Measurements from ENCODE around the gene SCMH1. TPM values are rescaled to one million over a fixed set of nuclear protein-coding genes. Genes with fewer than 3 reads are reported as not detected.
"Not testable (repeated sequence)": the region's sequence is repeated elsewhere in the genome, so short reads cannot be mapped to it uniquely, and the experiment has no call there.

SCMH1 gene
- polyA plus RNA-seq, 1 donor, result 37.6 TPM

DNA sequence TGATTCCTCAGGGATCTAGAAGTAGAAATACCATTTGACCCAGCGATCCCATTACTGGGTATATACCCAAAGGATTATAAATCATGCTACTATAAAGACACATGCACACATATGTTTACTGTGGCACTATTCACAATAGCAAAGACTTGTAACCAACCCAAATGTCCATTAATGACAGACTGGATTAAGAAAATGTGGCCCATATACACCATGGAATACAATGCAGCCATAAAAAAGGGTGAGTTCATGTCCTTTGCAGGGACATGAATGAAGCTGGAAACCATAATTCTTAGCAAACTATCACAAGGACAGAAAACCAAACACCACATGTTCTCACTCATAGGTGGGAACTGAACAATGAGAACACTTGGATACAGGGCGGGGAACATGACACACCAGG is 30.5 kb downstream of the SCMH1 start:
- DNase-seq, result not testable (repeated sequence)

GRCh38 chr1:41207053-41207452 is 35.1 kb downstream of the SCMH1 start:
- DNase-seq, result not testable (repeated sequence)

DNA sequence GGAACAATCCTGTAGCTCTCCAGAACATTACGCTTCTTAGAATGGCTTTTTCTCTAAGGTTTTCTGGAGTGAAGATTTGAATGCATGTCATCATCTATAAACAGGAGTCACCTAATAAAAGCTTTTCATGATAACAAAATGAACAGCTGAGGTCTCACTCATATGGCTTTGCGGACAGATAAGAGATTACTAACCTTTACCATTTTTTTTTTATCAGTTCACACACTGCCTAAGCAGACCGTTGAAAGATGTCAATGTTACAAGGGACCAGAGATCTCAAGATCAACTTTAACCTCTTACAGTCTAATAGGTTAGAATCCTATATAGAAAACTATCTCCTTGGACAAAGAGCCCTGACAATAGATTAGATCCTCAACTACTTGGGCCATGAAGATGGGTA is 41.4 kb downstream of the SCMH1 start:
- no peak for DNase-seq

- no peak for DNase-seq
Observed at GRCh38 chr1:41199375-41199774, 42.7 kb downstream of the SCMH1 start.

DNA sequence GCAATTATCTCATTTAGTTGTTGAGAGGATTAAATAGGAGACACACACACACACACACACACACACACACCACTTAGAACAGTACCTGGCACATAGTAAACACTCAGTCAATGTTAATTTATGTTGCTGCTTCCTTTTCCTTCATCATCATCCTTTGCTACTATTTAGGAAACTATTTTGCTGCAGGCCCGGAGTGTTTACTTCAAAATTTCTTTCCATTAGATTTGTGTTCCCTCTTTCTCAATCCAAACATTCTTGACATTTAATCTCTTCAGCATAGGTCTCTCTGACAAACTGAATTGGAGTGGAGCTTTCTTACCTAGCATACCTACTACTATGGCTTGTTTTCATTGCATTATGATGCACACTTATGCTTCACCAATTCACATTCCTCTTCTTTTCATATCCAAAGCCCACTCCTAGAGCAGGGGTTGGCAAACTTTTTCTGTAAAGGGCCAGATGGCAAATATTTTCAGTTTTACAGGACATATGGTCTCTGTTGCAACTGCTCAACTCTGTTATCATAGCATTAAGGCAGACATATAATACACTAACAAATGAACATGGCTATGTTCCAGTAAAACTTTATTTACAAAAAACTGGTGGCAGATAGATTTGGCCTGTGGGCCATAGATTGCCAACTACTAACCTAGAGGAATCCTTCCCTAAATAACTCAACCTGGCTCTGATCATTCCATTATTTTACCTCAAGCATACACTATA is 49.5 kb downstream of the SCMH1 start:
- DNase-seq, result no peak

- DNase-seq, result no peak
Observed at GRCh38 chr1:41184446-41184845, 57.7 kb downstream of the SCMH1 start.

- DNase-seq, result not testable (repeated sequence)
Observed at GRCh38 chr1:41178230-41178629, 63.9 kb downstream of the SCMH1 start.

- DNase-seq, result no peak
Observed at GRCh38 chr1:41175546-41175945, 66.6 kb downstream of the SCMH1 start.

- DNase-seq, result no peak
Observed at GRCh38 chr1:41174170-41174569, 67.9 kb downstream of the SCMH1 start.

- DNase-seq, result no peak
Observed at GRCh38 chr1:41173651-41174050, 68.5 kb downstream of the SCMH1 start.

GRCh38 chr1:41171266-41171874 is 70.7 kb downstream of the SCMH1 start:
- DNase-seq, result no peak

GRCh38 chr1:41169799-41170180 is 72.3 kb downstream of the SCMH1 start:
- DNase-seq, result no peak

- DNase-seq, result no peak
Observed at GRCh38 chr1:41169066-41169798, 72.9 kb downstream of the SCMH1 start.

- no peak for DNase-seq
Observed at GRCh38 chr1:41167667-41168066, 74.4 kb downstream of the SCMH1 start.

- no peak for DNase-seq
Observed at GRCh38 chr1:41164727-41165126, 77.4 kb downstream of the SCMH1 start.

DNA sequence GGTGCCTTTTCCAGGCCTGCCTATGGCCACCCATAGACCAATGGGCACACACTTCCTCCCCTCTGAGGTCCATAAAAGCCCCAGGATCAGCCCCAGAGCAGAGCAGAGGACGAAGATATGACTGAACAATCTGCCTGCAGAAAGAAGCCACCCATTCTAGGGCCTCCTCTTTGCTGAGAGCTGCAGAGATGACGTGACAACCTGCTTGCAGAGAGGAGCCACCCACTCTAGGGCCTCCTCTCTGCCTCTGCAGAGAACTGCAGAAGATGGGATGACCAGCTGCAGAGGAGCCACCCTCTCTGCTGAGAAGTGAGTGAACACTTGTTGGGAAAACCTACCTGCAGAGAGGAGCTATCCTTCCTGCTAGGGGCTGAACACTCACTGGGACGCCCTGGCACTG is 79.7 kb downstream of the SCMH1 start:
- DNase-seq, result no peak

DNA sequence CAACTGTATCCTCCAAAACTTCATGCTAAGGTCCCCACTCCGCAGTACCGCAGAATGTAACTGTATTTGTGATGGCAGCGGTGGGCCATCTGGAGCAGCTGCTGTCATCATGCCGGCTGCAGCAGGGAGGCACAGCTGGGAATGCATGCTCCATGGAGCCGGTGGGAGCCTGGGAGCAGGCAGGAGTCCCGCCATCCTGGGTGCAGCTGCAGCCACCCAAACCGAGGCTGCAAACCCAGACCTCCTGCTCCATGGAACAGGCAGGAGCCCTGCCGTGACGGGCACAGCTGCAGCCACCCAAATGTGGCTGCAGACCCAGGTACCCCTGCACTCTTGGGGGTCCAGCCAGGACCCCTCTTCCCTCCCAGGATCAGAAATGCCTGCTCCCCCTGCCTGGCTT is 80.3 kb downstream of the SCMH1 start:
- DNase-seq, result no peak

DNA sequence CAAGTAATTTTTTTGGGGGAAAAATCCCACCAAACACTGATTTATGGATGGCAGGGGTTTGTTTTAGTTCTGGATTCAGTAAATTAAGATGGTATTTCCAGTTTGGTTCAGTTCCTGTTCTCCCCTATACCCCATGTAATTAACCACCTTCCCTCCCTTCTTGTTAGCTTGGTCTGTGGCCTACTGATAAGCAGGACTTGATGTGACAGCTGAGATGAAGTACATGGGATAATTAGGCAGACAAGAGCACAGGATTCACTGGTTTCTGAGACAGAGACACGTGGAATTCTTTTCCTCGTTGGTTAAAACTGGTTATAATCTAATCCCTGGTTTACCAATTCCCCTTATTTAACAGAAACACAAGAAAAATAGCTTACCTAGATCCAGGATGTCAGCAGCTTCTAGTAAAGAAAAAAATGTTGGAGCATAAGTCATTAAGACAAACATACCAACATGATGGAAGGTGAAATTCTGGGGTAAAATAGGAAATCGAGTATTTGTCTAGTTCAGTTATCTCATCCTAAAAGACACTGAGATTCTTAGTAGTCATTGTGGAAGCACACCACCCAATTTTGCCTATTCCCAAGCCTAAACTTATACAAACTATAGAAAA is 81.5 kb downstream of the SCMH1 start:
- DNase-seq, result no peak

DNA sequence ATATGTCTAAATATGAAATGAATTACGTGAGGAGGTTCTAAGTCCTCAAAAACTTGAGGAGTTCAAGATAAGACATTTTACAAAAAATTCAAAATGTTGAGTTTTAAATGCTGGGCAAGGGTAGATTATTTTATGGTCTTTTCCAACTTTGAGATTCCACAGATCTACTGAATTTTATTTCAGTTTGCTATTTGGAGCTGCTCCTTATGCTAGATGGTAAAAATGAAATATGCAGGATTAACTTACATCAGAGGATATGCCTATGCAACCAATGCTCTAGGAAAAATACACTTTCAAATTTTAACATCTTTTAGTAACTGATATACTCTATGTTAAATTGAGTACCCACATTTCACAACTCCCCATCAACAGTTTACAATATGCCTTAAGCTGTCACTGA is 83.1 kb downstream of the SCMH1 start:
- no peak for DNase-seq

DNA sequence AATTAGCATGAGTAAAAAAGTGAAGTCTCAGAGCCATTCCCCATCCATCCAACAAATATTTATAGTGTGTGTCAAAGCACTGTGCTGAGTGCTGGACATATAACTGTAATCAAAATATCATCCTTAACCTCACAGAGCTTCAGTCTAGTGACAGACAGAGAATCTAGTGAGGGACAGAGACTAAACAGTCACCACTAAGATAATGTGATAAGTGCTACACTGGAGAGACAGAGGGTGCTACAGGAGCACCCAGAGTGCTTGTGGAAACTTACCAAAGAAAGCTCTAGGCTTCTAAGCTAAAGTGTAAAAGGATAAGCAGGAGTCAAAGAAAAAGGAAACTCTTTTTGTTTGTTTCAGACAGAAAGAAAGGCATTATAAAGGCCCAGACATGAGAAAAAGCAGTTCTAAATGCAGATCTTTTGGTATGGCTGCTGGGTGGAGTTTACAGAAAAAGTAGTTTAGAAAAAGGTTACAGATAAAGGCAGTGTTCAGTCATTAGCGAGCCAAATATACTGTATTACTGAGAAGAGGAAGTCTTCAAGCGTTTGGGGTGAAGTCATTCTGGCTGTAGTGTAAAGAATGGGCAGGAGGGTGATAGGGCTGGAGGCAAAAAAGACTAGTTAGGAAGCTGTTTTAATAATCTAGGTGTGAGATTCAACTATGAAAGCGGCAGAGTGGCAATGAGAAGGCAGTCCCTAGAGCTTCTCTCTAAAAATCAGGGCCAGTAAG is 83.8 kb downstream of the SCMH1 start:
- DNase-seq, result no peak

DNA sequence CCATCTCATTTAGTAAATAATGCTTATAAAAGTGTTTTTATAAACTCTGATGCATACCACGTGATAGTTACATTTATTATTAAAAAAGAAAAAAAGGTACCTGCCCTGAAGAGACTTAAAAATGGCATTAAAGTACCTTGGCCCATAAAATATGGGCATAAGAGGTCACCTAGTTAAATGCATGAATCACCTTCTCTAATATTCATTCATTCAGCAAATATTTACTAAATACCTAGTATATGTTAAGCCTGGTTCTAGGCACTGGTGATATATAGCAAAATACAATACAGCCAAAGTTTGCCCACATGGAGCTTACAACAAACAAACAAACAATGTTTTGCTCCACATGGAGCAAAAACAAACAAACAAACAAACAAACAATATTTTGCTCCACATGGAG is 87.0 kb downstream of the SCMH1 start:
- DNase-seq, result no peak

DNA sequence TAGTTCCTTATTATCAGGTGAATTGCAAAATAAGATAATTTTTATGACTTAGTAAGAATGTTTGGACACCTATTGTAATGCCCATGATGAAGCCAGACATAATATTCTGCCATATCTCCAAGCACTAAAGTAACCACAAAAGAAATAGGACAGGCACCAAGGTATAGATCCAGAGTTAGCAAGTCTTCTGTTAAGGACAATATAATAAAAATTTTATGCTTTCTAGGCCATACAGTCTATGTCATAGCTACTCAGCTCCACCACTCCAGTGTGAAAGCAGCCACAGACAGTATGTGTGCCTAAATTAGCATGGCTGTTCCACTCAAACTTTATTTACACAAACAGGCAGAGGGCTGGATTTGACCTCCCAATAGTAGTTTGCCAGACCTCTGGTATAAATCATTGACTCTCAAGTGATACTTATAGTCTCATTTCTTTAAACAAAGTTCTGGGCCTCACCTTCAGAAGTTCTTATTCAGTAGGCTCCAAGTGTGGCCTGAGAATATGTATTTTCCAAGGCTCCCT is 88.3 kb downstream of the SCMH1 start:
- no peak for DNase-seq

Data from hindlimb muscle (tissue), 1 donor.